GM12891 (cell line): ENCODE measurements around the gene RNU4-1.

Experiments used
- PAX5 ChIP-seq: IDR thresholded peaks from 2 replicates; pipeline ENCODE4 v1.6.1; 2011; ENCODE audit warnings: low read length, moderate library complexity, mild to moderate bottlenecking; ENCODE audit not compliant: insufficient read depth, severe bottlenecking
- POLR2A ChIP-seq: IDR thresholded peaks from 2 replicates; pipeline ENCODE4 v1.6.1; 2011; ENCODE audit warnings: low read depth, low read length, control low read depth
- POLR2AphosphoS5 ChIP-seq: IDR thresholded peaks from 2 replicates; pipeline ENCODE4 v1.6.1; 2011; ENCODE audit warnings: low read depth, low read length, control low read depth
- POU2F2 ChIP-seq: IDR thresholded peaks from 2 replicates; pipeline ENCODE4 v1.6.1; 2011; ENCODE audit warnings: low read depth, mild to moderate bottlenecking, control low read depth, low read length, moderate library complexity
- SPI1 ChIP-seq: IDR thresholded peaks from 2 replicates; pipeline ENCODE4 v1.6.1; 2011; ENCODE audit warnings: low read depth, low read length, control low read depth
- TAF1 ChIP-seq: IDR thresholded peaks from 2 replicates; pipeline ENCODE4 v1.6.1; 2011; ENCODE audit warnings: low read depth, low read length, control low read depth

DNA sequence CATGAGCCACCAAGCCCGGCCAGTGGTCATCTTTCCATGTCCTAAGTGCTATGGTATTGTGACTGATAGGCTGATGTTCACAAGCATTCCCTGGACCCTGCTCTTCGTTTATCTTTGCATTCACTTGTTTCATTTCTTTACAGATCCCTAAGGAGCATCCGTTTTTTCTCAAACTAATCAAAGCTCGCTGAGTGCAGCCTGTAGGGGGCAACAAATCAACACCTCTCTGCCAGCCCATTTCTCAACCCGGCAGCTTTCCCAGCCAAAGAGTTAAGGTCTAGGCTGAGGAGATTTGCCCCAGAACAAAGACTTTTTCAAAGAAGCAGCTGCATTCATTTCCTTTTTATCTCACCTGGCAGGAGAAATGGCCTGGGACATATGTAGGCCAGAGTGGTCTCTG, 21.2 kb upstream of the RNU4-1 start:
- TF ChIP-seq POLR2A (no peak), POLR2AphosphoS5 (no peak), TAF1 (no peak), PAX5 (no peak), POU2F2 (no peak), SPI1 (no peak)
